Activated CD4-positive, alpha-beta T cell treated with anti-CD3 and anti-CD28 coated beads, Interleukin-2, amount 50 U/mL, for 16 hours (primary cell): Measurements from ENCODE around the gene ATF5.
"Not testable (repeated sequence)": the region's sequence is repeated elsewhere in the genome, so short reads cannot be mapped to it uniquely, and the experiment has no call there.

Experiments
- DNase-seq: peaks from one replicate; pipeline ENCODE4 v3.0.0-alpha.2; 2020

Gene ATF5

DNA sequence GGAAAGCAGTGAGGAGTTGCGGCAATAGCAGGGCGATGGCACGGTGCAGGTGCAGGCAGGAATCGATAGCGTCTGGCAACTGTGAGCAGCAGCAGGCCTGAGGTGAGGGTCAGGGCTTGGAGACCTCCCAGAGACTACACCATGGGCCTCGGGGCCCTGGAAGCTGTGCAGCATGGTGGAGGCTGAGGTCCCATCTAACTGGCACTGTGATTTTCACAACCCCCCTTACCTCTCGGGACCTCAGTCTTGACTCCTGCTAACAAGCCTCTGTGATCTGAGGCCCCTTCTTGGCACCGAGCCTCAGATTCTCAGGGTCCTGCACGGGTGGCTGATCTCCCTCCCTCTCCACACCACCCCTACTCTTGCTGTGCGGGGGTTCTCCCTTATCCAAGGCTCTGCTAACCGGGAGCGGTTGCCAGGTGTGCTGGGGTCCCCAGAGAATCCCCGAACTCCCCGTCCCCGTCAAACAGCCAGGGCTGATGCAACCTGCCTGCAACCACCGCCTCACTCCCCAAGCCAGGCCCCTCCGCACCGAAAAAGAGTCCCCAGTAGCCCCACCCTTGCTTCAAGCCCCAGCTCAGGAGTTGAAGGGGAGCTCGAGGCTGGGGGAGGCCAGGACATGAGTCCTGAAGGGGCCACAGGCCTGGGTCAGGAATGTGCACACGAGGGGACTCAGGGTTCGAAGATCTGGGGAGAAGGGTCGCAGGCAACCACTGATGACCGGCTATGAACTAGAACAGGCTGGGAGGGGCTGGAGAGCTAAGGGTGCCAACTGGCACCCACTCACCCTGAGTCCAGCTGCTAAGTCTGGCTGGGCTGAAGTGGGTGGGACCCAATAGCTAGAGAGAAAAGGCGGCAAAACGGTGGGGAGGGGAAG lies 4.8 kb upstream of the ATF5 start:
- no peak for DNase-seq

DNA sequence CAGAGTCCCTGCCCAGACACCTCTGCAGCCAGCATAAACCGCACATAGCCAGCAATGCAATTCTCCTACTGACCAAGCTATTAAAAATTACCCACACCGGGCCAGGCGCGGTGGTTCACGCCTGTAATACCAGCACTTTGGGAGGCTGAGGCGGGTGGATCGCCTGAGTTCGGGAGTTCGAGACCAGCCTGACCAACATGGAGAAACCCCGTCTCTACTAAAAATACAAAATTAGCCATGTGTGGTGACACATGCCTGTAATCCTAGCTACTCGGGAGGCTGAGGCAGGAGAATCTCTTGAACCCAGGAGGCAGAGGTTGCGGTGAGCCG lies 4.2 kb upstream of the ATF5 start:
- not testable (repeated sequence) for DNase-seq

DNA sequence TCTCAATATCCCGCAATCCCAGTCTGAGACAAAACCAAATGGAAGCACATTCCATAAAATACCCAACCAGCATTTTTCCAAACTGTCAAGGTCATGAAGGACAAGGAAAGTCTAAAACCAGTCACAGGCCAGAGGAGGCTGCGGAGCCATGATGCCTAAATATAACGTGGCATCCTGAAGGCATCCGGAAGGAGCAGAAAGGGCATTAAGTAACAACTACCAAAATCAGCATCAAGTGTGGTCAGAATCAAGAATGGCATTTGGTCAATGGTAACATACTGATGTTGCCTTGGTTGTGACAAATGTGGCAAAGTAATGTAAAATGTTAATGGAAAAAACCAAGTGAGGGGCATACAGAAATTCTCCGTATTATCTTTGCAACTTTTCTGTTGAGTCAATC lies 3.5 kb upstream of the ATF5 start:
- DNase-seq = no peak

DNA sequence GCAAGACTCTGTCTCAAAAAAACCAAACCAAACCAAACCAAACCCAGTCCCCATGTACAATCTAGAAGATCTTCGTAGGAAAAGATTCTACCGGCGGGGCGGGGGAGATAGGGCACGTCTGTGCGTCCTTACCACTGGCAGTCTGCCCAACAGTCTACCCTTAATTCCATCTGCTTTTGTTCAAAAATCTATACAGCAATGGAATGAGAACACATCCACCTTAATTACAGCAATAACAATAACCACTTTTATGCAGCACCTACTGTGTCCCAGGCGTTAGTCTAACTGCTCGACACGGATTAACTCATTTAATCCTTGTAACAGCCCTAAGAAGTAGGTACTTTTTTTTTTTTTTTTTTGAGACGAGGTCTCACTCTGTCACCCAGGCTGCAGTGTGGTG lies 2.5 kb upstream of the ATF5 start:
- no peak for DNase-seq

DNA sequence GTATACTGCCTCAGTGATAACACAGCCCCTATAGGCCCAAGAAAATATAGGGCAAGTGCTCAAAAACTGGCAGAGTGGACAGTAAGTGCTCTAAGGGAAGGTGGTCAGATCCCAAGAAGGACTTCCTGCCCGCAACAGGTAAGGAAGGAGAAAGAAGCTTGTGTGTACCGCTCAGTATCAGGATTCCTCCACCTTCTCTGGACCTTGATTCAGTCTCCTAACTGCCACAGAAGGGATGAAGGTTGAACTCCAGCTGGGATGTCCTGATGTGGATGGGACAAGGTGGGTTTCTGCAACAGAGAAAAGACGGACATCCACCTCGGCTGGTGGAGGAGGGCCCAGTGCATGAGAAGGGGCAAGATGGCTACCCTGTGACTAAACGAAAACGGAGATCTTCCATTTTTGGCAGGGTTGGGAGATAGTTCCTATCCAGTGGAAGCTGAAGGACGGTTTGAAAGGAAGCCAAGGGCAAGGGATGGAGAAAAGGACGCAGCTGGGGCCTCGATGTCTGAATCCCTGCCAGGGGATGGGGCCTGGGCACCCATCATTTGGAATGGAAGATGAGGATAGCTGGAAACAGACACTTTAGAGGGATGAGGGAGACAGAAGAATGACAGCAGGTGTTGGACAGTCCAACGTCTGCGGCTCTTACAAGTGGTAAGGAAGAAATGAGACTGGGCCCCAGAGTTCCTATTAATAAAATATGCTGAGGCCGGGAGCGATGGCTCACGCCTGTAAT lies 1.3 kb upstream of the ATF5 start:
- no peak for DNase-seq

DNA sequence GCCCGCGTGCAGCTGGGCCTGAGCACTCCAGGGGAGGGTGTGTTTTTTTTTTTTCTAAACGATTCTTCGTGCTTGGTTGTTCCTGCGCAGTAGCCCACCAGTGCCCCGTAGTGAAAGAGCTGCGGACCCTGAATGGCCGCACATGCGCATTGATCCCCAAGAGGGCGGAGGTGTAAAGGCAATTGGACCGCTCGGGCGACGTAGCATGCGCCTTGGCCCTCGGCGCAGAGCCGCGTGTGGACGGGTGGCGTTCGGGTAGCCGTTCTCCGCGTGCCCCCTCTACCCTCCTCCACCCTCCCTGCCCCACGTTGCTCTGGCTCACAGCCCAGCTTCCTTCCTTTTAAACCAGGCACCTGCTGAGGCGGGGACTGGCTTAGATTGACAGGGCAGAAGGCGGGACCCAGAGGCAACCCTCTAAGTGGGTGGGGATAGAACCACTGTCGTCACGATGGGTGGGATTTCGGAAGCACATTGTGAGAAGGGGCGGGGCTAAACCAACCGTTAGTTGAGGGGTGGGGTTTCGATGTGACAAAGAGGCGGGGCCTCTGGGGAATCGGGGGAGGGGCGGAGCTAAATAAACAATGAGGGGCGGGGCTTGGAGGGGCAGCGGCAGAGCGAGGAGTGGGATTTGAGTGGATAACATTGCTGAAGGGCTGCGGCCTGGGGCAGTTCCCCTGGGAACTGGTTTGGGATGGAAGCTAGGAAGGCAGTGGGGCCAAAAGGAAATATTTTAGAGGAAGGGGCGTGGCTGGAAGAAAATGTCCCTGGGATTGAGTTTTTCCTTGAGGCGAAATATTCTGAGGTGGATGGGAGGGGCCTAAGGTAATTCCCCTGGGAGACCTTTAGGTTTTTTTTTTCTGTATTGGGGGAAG lies 842 bp downstream of the ATF5 start:
- DNase-seq = peak; percentile 97

DNA sequence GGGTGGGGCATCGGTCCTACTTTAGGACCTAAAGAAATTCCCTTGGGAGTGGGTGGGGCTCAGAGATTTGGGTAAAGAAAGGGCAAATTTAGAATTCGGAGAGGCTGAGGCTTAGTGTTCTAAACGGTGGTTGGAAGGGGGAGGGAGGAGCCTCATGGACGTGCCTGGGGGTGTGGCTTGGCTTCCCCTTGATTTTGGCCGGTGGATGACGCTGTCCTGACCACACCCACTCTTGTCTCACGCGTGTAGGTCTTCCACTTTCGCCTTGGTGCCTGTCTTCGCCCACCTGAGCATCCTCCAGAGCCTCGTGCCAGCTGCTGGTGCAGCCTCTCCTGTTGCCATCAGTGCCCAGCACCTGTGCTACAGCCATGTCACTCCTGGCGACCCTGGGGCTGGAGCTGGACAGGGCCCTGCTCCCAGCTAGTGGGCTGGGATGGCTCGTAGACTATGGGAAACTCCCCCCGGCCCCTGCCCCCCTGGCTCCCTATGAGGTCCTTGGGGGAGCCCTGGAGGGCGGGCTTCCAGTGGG lies 1.5 kb downstream of the ATF5 start:
- no peak for DNase-seq

DNA sequence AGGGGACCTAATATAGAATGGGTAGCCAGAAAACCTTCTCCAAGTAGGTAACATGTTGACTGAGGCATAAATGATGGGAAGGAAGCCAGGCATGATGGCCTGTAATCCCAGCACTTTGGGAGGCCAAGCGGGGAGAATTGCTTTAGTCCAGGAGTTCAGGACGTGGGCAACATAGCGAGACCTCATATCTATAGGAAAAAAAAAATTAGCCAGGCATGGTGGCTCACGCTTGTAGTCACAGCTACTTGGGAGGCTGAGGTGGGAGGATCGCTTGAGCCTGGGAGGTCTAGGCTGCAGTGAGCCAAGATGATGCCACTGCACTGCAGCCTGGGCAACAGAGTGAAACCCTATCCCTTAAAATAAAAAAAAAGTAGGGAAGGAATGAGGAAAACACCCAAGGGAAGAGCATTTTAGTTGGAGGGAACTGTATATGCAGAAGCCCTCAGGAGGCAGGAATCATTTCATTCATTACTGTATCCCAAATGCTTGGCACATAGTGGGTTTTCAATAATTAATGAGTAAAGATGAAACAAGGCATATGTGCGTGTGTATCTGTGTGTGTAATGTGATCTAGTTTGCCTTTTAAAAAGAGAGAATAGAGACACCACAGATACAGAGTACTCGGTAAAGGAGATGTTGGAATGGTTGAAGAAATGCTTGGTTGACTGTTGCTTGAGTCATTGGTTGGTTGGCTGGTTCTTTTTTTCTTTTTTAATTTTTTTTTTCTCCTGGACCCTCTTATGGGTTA lies 2.5 kb downstream of the ATF5 start:
- no peak for DNase-seq

DNA sequence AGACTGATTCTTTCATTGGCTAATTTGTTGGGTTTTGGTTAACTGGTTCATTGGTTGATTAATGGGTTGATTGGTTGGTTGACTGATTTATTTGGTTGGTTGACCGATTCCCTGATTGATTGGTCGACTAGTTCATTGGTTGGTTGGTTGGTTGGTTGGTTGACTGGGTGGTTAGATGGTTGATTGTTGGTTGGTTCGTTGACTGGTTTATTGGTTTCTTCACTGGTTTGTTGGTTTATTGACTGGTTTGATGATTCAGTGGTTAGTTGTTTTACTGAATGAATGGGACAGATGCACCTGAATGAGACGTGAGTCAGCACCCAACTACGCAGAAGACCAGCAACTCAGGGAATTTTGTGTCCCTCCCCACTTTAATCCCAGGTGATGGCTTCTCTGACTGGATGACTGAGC lies 3.0 kb downstream of the ATF5 start:
- DNase-seq = peak; percentile 16

DNA sequence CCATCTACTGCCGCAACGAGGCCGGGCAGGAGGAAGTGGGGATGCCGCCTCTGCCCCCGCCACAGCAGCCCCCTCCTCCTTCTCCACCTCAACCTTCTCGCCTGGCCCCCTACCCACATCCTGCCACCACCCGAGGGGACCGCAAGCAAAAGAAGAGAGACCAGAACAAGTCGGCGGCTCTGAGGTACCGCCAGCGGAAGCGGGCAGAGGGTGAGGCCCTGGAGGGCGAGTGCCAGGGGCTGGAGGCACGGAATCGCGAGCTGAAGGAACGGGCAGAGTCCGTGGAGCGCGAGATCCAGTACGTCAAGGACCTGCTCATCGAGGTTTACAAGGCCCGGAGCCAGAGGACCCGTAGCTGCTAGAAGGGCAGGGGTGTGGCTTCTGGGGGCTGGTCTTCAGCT lies 3.7 kb downstream of the ATF5 start:
- peak; percentile 47 for DNase-seq

DNA sequence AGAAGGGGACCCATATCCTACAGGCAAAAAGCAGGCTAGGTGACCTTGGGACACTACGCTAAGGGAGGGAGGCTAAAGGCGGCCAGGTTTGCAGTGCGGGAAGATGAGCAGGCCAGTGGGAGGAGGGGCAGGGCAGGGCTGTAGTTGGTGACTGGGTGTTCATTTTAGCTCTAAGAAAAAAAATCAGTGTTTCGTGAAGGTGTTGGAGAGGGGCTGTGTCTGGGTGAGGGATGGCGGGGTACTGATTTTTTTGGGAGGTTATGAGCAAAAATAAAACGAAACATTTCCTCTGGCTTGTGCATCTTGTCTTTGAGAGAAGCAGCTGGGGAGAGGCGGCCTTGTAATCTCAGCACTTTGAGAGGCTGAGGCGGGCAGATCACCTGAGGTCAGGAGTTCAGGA lies 4.6 kb downstream of the ATF5 start:
- DNase-seq = no peak

DNA sequence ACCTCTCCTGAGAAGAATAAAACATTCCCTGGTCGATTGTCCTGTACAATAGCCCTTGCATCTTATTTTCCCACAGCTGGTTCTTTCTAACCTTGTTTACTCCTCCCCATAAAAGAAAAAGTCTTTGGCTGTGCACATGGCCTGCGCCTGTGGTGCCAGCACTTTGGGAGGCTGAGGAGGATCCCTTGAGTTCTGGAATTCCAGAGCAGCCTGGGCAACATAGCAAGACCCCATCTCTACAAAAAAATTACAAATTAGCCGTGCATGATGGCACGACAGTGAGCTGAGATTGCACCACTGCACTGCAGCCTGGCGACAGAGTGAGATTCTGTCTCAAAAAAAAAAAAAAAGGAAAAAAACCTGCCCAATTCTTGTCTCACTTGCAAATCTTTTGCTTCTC lies 7.5 kb downstream of the ATF5 start:
- no peak for DNase-seq

DNA sequence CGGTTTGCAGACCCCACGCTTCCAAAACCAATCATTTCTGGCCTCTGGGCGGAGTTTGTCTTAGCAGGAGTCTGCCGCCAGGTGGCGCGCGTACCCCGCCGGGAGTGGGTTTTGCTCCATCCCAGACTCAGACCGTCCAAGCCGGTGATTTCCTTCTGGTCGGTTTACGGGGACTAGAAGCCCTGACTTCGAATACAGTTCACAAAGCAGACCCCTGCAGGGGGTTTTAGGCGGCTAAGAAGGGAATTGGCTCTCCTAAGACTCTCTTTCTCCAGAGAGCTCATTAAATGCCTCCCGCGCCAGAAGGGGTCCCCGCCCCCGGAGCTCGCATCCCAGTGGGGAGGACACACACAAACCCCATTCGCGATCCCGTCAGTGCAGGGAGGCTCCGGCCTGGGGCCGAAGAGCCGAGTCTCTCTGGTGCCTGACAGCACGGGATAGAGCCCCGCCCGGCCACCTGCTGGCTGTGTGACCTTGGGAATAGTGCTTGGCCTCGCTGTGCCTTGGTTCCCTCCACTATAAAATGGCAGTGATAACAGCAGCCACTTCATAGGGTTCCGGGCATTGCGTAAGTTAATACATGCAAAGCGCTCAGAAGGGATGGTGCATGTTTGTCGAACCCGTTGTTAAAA lies 8.9 kb downstream of the ATF5 start:
- DNase-seq = peak; percentile 81

DNA sequence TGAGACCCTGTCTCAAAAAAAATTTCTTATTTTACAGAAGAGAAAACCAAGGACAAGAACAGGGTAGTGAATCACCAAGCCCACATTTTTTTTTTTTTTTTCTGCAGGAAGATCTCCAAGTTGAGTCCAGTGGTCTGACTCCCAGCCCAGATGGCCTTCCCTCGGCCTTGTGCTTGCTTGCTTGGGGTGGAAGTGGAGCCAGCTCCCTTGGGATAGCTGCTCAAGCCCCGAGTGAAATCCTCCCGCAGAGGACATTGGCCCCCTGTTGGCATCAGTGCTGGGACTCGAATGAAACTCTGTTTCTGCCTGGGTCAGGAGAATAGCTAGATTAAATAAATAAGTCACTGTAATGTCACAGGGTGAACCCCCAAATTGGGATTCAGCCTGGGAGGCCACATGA lies 9.7 kb downstream of the ATF5 start:
- DNase-seq = no peak

DNA sequence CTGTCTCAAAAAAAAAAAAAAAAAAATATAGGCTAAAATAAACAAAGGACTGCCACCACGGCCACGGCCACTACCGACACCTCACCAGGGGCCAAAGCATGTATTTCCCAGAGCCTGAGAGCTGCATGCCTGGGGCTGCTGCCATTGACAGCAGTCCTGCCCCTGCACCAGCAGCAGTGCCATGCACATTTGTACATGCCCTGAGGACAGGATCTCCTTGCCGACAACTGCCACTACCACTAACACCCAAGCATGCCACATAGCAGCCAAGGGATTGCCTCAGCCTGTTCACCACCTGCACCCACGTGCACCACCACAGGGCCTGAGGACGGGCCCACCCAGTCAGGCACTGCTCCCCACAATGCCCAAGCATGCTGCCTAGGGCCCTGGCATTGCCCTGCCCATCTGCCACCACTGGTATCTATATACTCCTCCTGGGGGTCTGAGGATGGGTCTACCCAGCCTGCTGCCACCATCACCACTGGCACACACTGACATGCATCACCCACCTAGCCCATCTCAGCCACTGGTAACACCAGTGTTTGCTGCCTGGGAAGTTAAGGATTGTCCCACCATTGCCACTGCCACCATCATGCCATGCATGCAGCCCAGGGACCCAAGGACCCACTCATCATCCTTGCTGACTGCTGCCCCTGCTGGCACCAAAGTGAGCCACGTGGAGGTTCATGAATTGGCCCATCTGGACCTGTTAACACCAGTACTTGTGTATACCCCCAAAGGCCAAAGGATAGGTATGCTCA lies 10.9 kb downstream of the ATF5 start:
- no peak for DNase-seq

DNA sequence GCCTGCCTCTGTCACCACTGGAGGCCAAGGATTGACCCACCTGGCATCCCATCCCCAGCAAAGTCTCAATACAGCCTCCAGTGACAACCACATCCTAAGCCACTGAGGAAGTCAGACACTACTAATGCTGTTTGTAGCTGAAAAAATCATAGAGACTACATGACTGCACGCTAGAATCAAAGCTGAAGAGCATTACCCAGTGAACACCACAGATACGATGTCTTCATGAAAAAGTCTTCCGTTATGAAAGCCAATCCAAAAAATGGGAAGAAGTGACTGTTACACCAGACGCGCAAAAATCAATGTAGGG lies 11.4 kb downstream of the ATF5 start:
- no peak for DNase-seq

DNA sequence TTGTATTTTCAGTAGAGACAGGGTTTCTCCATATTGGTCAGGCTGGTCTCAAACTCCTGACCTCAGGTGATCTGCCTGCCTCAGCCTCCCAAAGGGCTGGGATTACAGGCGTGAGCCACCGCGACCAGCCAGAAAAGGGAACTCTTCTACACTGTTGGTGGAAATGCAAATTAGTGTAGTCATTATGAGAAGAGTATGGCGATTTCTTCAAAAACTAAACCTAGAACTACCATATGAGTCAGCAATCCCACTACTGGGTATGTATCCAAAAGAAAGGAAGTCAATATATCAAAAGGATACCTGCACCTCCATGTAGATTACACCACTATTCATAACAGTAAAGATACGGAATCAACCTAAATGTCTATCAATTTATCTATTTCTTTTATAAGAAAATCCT lies 15.6 kb downstream of the ATF5 start:
- peak; percentile 67 for DNase-seq

DNA sequence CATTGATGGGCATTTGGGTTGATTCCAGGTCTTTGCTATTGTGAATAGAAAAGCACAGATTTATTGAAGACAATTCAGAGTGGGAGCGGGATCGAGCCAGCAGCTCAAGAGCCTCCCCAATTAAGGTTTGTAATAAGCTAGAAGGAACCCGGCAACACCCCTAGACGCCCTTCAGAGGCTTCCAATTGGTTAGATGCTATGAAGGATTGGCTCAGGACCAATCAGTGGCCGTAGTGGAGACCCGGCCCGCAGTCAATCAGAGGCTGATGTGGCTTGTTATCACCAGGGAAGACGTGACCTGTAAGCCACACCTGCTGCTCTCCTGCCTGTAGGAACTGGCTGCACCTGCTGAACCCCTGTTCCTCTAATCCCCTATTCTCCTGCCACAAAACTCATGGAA lies 17.4 kb downstream of the ATF5 start:
- DNase-seq = no peak

DNA sequence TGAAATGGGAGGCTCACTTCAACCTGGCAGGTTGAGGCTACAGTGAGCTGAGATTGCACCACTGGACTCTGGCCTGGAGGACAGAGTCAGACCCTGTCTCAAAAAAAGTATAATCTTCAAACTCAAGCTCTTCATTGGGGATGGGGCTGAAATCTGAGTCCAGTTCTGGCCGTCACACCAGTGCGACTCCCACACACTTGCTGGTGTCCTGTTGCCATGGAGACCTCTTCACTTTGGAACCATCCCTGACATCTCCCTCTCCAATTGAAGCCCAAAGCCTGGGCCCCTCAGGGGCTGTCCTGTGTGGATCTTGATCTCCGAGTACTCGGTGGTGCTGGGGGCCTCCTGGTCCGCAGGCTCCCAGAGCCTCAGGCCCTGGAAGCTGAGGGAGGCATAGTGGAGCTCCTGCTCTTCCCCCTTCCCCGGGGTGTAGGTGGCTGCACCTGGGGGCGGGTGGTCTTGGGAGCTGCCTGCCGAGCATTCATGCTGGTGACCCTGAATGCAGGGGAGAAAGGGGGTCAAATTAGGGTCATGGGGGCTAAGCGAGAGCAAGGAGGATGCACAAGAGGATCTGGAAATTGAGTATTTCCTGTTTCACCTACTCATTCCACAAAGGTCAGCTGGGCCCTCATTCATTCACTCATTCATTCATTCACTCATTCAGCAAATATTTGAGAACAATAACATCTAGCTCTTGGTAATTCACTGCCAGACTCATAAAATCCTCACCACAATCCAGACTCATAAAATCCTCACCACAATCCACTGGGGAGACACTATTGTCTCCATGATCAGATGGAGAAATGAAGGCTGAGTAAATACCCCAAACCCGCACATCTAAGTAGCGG lies 21.0 kb downstream of the ATF5 start:
- DNase-seq = no peak

DNA sequence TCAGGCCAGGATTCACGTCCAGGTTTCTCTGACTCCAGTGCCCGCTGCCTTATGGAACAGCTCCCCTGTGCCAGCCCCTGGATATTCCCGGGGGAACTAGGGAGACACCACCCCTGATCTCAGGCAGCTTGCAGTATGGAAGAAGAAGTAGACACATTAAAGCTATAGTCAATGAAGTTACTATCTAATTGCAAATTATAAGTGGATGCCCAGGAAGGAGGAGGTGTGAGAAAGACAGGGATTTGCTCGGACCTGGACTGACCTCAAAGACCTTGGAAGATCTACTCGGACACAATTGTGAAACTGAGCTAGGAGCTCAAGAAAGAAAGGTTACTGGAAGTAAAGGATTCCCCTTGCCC lies 21.6 kb downstream of the ATF5 start:
- no peak for DNase-seq
